Keratinocyte (primary cell): ENCODE results near the gene BMPER. TPM values are rescaled to one million over a fixed set of nuclear protein-coding genes. Genes with fewer than 3 reads are reported as not detected.

Source experiments
- DNase-seq: peaks from one replicate; pipeline ENCODE4 v3.0.0-alpha.2; 2011; ENCODE audit warnings: low read depth, missing footprints, low spot score
- FAIRE-seq: peaks from 2 replicates; lab custom pipeline; 2011; peaks lifted over from hg19 to GRCh38; lab: Jason Lieb, UNC
- H2AFZ ChIP-seq: 2 replicates; pipeline ENCODE4 v1.6.0; 2012; ENCODE audit warnings: low read length, control low read depth, inconsistent platforms; ENCODE audit not compliant: control insufficient read depth
- H3K27ac ChIP-seq: 2 replicates; pipeline ENCODE4 v1.5.1; 2011; ENCODE audit warnings: low read length; ENCODE audit not compliant: control insufficient read depth, insufficient read depth
- H3K27me3 ChIP-seq: 3 replicates; pipeline ENCODE4 v1.6.0; 2011; ENCODE audit warnings: low read length; ENCODE audit not compliant: control insufficient read depth, insufficient read depth; ENCODE audit errors: extremely low read depth
- H3K36me3 ChIP-seq, 2 experiments: 2 replicates in 1 of 2; 3 replicates in 1 of 2; pipeline ENCODE4 v1.5.1; 2011; ENCODE audit warnings: low read length in 2 of 2, mild to moderate bottlenecking in 1 of 2; ENCODE audit not compliant: control insufficient read depth in 2 of 2, insufficient read depth in 2 of 2; ENCODE audit errors: extremely low read depth in 1 of 2
- H3K4me1 ChIP-seq: 3 replicates; pipeline ENCODE4 v1.5.1; 2011; ENCODE audit warnings: low read length; ENCODE audit not compliant: control insufficient read depth, insufficient read depth; ENCODE audit errors: extremely low read depth
- H3K4me2 ChIP-seq: 3 replicates; pipeline ENCODE4 v1.6.0; 2011; ENCODE audit warnings: low read depth, low read length; ENCODE audit not compliant: control insufficient read depth, insufficient read depth; ENCODE audit errors: extremely low read depth
- H3K4me3 ChIP-seq, 3 experiments: fragments of 200-600 bp in 1 of 3; sonication (generic) in 1 of 3; 2 replicates in 2 of 3; 3 replicates in 1 of 3; pipeline ENCODE4 v1.5.1; 2011 to 2016; ENCODE audit warnings: low read length in 3 of 3, mild to moderate bottlenecking in 3 of 3, control low read depth in 2 of 3, inconsistent platforms in 1 of 3, low read depth in 1 of 3, mixed read lengths in 1 of 3, mixed run types in 1 of 3, moderate library complexity in 1 of 3; ENCODE audit not compliant: control insufficient read depth in 2 of 3, insufficient read depth in 2 of 3; ENCODE audit errors: extremely low read depth in 1 of 3
- H3K79me2 ChIP-seq: 2 replicates; pipeline ENCODE4 v1.6.0; 2012; ENCODE audit warnings: low read length; ENCODE audit not compliant: control insufficient read depth, insufficient read depth
- H3K9ac ChIP-seq: 3 replicates; pipeline ENCODE4 v1.6.0; 2011; ENCODE audit warnings: low read length; ENCODE audit not compliant: control insufficient read depth, insufficient read depth; ENCODE audit errors: extremely low read depth
- H3K9me1 ChIP-seq: 3 replicates; pipeline ENCODE4 v1.6.0; 2011; ENCODE audit warnings: low read length; ENCODE audit not compliant: control insufficient read depth, insufficient read depth; ENCODE audit errors: extremely low read depth
- H3K9me3 ChIP-seq: 2 replicates; pipeline ENCODE4 v1.5.1; 2012; ENCODE audit warnings: low read depth, low read length; ENCODE audit not compliant: control insufficient read depth
- H4K20me1 ChIP-seq: 3 replicates; pipeline ENCODE4 v1.6.0; 2011; ENCODE audit warnings: low read length; ENCODE audit not compliant: control insufficient read depth, insufficient read depth; ENCODE audit errors: extremely low read depth
- CTCF ChIP-seq, 3 experiments: IDR thresholded peaks in 1 of 3; conservative IDR thresholded peaks in 1 of 3; optimal IDR thresholded peaks in 1 of 3; 2 replicates in 2 of 3; 3 replicates in 1 of 3; pipeline versions ENCODE3 to v1.5.1; 2011; ENCODE audit warnings: low read length in 3 of 3, mild to moderate bottlenecking in 3 of 3, moderate library complexity in 2 of 3, control low read depth in 1 of 3, inconsistent platforms in 1 of 3; ENCODE audit not compliant: insufficient read depth in 2 of 3; ENCODE audit errors: extremely low read depth in 1 of 3
- EZH2 ChIP-seq: IDR thresholded peaks from one replicate; pipeline ENCODE4 v1.6.1; 2012; ENCODE audit warnings: inconsistent platforms, mild to moderate bottlenecking, low read length, moderate library complexity
- dilution Hi-C: fragments of 300-500 bp; cut with MboI; formaldehyde crosslinking; loops from one replicate; pipeline ENCODE4 v1.7.0; 2020; ENCODE audit warnings: low sequenced_read_pairs; ENCODE audit not compliant: extremely low pct_ligation_motif_present
- polyA plus RNA-seq, 5 experiments: library from polyadenylated mRNA; depleted of rRNA in 3 of 5; stranded (reverse) in 3 of 5; stranded (forward) in 1 of 5; unstranded in 1 of 5; fragments of >200 nt; gene quantifications; 1 replicate in 1 of 5; 2 replicates in 3 of 5; 3 replicates in 1 of 5; pipeline versions ENCODE4 v1.2.1 to v1.2.3, GENCODE V29; 2011 to 2012; ENCODE audit warnings: missing spikeins in 2 of 5, low read depth in 1 of 5, low replicate concordance in 1 of 5

Gene BMPER
- polyA plus RNA-seq, 1 donor (not counting 4 experiments of a cell fraction or from before 2014, with no cell fraction given), result 0.67 TPM

DNA sequence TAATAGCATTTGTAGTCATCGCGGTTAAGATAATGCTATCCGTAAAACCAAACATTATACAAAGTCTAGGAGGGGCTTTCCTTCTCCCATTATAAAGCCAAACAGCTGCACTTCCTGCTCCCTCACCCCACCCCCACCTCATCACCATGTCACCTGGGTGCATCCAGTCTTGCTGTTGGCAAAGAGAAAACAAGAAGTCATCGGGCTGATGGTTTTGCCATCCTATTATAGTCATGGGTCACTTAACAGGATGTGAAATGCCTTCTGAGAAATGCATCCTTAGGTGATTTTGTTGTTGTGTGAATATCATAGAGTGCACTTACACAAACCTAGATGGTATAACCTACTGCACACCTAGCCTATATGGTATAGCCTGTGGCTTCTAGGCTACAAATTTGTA, 157.0 kb downstream of the BMPER start:
- no peak for TF ChIP-seq EZH2
- TF ChIP-seq CTCF (optimal IDR thresholded peaks at IDR 0.05 in 1 of 3, IDR thresholded peaks at IDR 0.05 in 1 of 3, conservative IDR thresholded peaks at IDR 0.05 in 1 of 3; ENCODE audit: extremely low read depth in 1 of 3, insufficient read depth in 2 of 3, low read length in 3 of 3), result no peak
- Histone ChIP-seq H3K27ac (no peak overlapping the region), H3K4me3 (no peak overlapping the region), H3K4me2 (no peak overlapping the region), H3K9me1 (no peaks in the 10 kb centered on the region), H3K4me1 (peaks cover 51% of the 10 kb centered on the region), H3K79me2 (no peaks in the 10 kb centered on the region), H3K9me3 (no peaks in the 10 kb centered on the region), H2AFZ (no peak overlapping the region), H3K36me3 (no peaks in the 10 kb centered on the region), H4K20me1 (no peaks in the 10 kb centered on the region), H3K27me3 (no peaks in the 10 kb centered on the region), H3K9ac (no peak overlapping the region)
- dilution Hi-C loops, result no loop called here
- peak; percentile 9 for FAIRE-seq
- no peak for DNase-seq

- Histone ChIP-seq H4K20me1 (no peaks in the 10 kb centered on the region), H3K4me2 (no peak overlapping the region), H3K27me3 (no peaks in the 10 kb centered on the region), H3K4me1 (peaks cover 53% of the 10 kb centered on the region), H3K9ac (no peak overlapping the region), H3K79me2 (no peaks in the 10 kb centered on the region), H3K9me1 (no peaks in the 10 kb centered on the region), H2AFZ (peak overlapping the region; percentile 20), H3K9me3 (no peaks in the 10 kb centered on the region), H3K27ac (no peak overlapping the region), H3K36me3 (no peaks in the 10 kb centered on the region), H3K4me3 (no peak overlapping the region)
- TF ChIP-seq EZH2, result no peak
- no peak for TF ChIP-seq CTCF (optimal IDR thresholded peaks at IDR 0.05 in 1 of 3, IDR thresholded peaks at IDR 0.05 in 1 of 3, conservative IDR thresholded peaks at IDR 0.05 in 1 of 3; ENCODE audit: extremely low read depth in 1 of 3, insufficient read depth in 2 of 3, low read length in 3 of 3)
- dilution Hi-C loops, result no loop called here
- no peak for DNase-seq
- no peak for FAIRE-seq
These were observed 157.5 kb downstream of the BMPER start for GRCh38 chr7:34062826-34063225.
